Activated naive CD8-positive, alpha-beta T cell treated with anti-CD3 and anti-CD28 coated beads, Interleukin-2, amount 10 ng/mL, durations not matched to agents 7 days and 5 days (primary cell): Measurements from ENCODE around the gene ZFP1. TPM values are rescaled to one million over a fixed set of nuclear protein-coding genes. Genes with fewer than 3 reads are reported as not detected.

ENCODE experiments used
- ATAC-seq: fragments of 150-1000 bp; cut with Tn5 transposase; one replicate; pipeline ENCODE4 v1.10.0; 2021; ENCODE audit warnings: low read depth, moderate library complexity
- POLR2A ChIA-PET: fragments of 350-600 bp; sonication (Branson Sonifier 250); formaldehyde crosslinking; loops from one replicate; lab custom pipeline; 2021; ENCODE audit warnings: antibody characterized with exemption; lab: Charles Lee
- DNase-seq: peaks from one replicate; pipeline ENCODE4 v3.0.0; 2021
- H3K27ac Mint-ChIP-seq: one replicate; pipeline ENCODE4 v1.8.0; 2022; ENCODE audit warnings: mild to moderate bottlenecking, mixed read lengths
- H3K27me3 Mint-ChIP-seq: one replicate; pipeline ENCODE4 v1.8.0; 2022; ENCODE audit warnings: mild to moderate bottlenecking, moderate library complexity, mixed read lengths
- H3K36me3 Mint-ChIP-seq: one replicate; pipeline ENCODE4 v1.8.0; 2021; ENCODE audit warnings: mild to moderate bottlenecking, mixed read lengths
- H3K4me1 Mint-ChIP-seq: one replicate; pipeline ENCODE4 v1.8.0; 2021; ENCODE audit warnings: mixed read lengths
- H3K4me3 Mint-ChIP-seq: one replicate; pipeline ENCODE4 v1.8.0; 2022; ENCODE audit warnings: mild to moderate bottlenecking, moderate library complexity, mixed read lengths
- H3K9me3 Mint-ChIP-seq: one replicate; pipeline ENCODE4 v1.8.0; 2021; ENCODE audit warnings: mixed read lengths
- total RNA-seq, 2 experiments: library from RNA; stranded (reverse); gene quantifications; one replicate each; pipeline ENCODE4 v1.2.3, GENCODE V29; 2021

Gene ZFP1
- total RNA-seq, 2 experiments from 2014 or later: 16.2 to 16.3 TPM

DNA sequence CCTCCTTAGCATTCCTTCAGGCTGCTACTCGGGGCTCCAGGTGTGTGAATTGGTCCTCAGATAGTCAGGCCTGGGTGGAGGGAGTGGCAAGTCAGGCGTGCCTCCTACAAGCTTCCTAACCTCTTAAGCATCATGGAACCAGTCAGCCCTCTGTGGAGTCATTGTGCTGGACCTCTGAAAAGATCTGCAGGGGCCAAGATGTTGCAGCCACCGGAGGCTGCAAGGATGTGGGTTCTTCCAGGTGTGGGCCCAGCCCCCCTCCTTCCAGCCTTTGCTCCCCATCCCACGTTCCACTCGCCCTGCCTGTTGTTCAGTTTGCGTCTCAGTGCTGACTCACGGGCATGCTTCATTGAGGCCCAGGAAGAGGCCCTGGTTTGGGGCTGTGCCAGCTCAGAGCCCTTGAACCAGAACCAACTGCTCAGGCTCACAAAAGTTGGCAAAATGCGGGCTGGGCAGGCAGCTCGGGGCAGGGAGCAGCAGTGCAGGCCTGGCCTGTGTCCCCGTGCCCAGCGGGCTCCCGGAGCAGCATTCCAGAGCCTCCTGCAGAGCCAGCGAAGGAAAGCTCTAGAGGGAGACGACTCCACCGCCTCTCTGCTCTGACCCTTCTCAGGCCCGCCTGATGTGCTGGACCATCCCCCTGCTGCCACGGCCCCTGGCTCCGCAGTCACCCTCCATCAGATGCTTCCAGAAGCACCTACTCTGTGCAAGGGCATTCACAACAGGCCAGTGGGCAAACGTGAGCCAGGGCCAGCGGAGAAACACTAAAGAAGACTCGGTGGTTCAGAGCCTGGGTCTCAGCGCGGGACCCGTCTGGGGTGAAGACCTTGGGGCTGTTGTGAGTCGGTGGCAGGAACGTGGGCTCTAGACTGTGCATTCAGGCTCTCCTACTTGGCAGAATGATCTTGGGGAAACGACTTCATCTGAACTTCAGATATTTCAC is 39.3 kb upstream of the ZFP1 start:
- Mint-ChIP-seq H3K27me3 (peaks cover 9% of the 10 kb centered on the region), H3K27ac (peak overlapping the region; percentile 86), H3K36me3 (peaks cover 4% of the 10 kb centered on the region), H3K9me3 (peaks cover under 1% of the 10 kb centered on the region), H3K4me3 (peak overlapping the region; percentile 70), H3K4me1 (peaks cover 39% of the 10 kb centered on the region)
- ATAC-seq (peak; percentile 53), DNase-seq (no peak)
- POLR2A ChIA-PET: interaction anchor here (1.7 to 5.5 kb wide), 2 partner anchors 110 to 124 kb away, joined by 7 to 45 read pairs; partner anchors contain the start of genes WDR59 and ZNRF1

DNA sequence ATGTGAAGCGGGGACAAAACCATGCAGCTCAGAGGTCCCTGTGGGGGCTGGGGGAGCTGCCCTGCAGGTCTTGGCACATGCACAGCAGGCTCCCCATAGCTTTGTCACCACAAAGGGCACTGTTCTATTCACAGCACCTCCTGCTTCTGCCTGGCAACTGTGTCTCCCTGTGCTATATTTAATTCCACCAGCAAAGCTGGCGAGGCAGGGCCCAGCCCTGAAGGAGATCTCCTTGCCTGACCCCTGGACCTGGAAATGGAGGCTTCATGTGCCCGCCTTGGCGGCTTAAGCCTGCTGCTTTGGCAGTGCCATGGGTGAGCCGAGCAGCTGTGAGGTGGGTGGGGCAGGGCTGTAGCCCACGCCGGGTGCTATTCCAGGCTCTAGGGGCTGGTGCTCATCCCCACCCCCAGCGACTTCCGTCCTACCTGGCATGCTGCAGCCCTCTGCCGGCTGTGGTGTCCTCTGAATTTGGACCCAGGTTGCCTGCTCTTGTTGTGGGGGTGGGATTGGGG is 38.5 kb upstream of the ZFP1 start:
- peak overlapping the region; percentile 73 for H3K27ac Mint-ChIP-seq
- POLR2A ChIA-PET: interaction anchor here (1.7 to 5.5 kb wide), 3 partner anchors 35 to 125 kb away, joined by 7 to 45 read pairs (median 8); partner anchors contain the start of genes WDR59 and ZNRF1
- peaks cover 2% of the 10 kb centered on the region for H3K36me3 Mint-ChIP-seq

GRCh38 chr16:75110637-75111513 is 37.4 kb upstream of the ZFP1 start:
- peak overlapping the region; percentile 54 for H3K27ac Mint-ChIP-seq
- peaks cover 35% of the 10 kb centered on the region for H3K4me1 Mint-ChIP-seq
- peaks cover 9% of the 10 kb centered on the region for H3K27me3 Mint-ChIP-seq
- H3K4me3 Mint-ChIP-seq: peak overlapping the region; percentile 40
- no peaks in the 10 kb centered on the region for H3K9me3 Mint-ChIP-seq
- peak; percentile 78 for ATAC-seq
- DNase-seq: peak; percentile 85
- peaks cover 2% of the 10 kb centered on the region for H3K36me3 Mint-ChIP-seq
- POLR2A ChIA-PET: interaction anchor here (1.2 to 5.5 kb wide), 5 partner anchors 13 to 126 kb away, joined by 4 to 45 read pairs (median 7); partner anchors contain the start of genes WDR59 and ZNRF1

More for the DNA sequence above, 38.5 kb upstream of the ZFP1 start:
- peaks cover 9% of the 10 kb centered on the region for H3K27me3 Mint-ChIP-seq
- ATAC-seq (no peak), DNase-seq (no peak)
- no peaks in the 10 kb centered on the region for H3K9me3 Mint-ChIP-seq
- peak overlapping the region; percentile 2 for H3K4me3 Mint-ChIP-seq
- H3K4me1 Mint-ChIP-seq: peaks cover 39% of the 10 kb centered on the region

- peaks cover 34% of the 10 kb centered on the region for H3K4me1 Mint-ChIP-seq
- no peaks in the 10 kb centered on the region for H3K9me3 Mint-ChIP-seq
Observed at GRCh38 chr16:75111514-75111940, 36.8 kb upstream of the ZFP1 start.

GRCh38 chr16:75111961-75112733 is 36.2 kb upstream of the ZFP1 start:
- DNase-seq: no peak
- Mint-ChIP-seq H3K36me3 (no peaks in the 10 kb centered on the region), H3K27ac (no peak overlapping the region), H3K4me1 (peaks cover 34% of the 10 kb centered on the region), H3K27me3 (peaks cover 9% of the 10 kb centered on the region), H3K9me3 (no peaks in the 10 kb centered on the region), H3K4me3 (peak overlapping the region; percentile 39)
- POLR2A ChIA-PET: interaction anchor here (1.4 to 5.5 kb wide), 4 partner anchors 14 to 116 kb away, joined by 4 to 45 read pairs (median 6); partner anchors contain the start of gene ZNRF1
- ATAC-seq: no peak

More at GRCh38 chr16:75111514-75111940, 36.8 kb upstream of the ZFP1 start:
- H3K36me3 Mint-ChIP-seq: peaks cover under 1% of the 10 kb centered on the region
- POLR2A ChIA-PET: interaction anchor here (1.2 to 5.5 kb wide), 5 partner anchors 14 to 127 kb away, joined by 4 to 45 read pairs (median 7); partner anchors contain the start of genes WDR59 and ZNRF1
- H3K27me3 Mint-ChIP-seq: peaks cover 9% of the 10 kb centered on the region
- H3K27ac Mint-ChIP-seq: no peak overlapping the region
- ATAC-seq: peak; percentile 9
- H3K4me3 Mint-ChIP-seq: no peak overlapping the region
- DNase-seq: no peak

- peaks cover 34% of the 10 kb centered on the region for H3K4me1 Mint-ChIP-seq
- H3K36me3 Mint-ChIP-seq: no peaks in the 10 kb centered on the region
- DNase-seq: no peak
- POLR2A ChIA-PET: interaction anchor here (0.6 to 5.5 kb wide), 4 partner anchors 38 to 117 kb away, joined by 3 to 45 read pairs (median 6); partner anchors contain the start of gene ZNRF1
- no peak for ATAC-seq
- no peak overlapping the region for H3K27ac Mint-ChIP-seq
- peak overlapping the region; percentile 39 for H3K4me3 Mint-ChIP-seq
- peaks cover 9% of the 10 kb centered on the region for H3K27me3 Mint-ChIP-seq
- H3K9me3 Mint-ChIP-seq: no peaks in the 10 kb centered on the region
Observed at GRCh38 chr16:75112734-75113491, 35.4 kb upstream of the ZFP1 start.

GRCh38 chr16:75113541-75114121 is 34.7 kb upstream of the ZFP1 start:
- POLR2A ChIA-PET: interaction anchor here (0.6 kb wide), 1 partner anchor 115 kb away, joined by 3 read pairs; the partner anchor contains the start of gene ZNRF1
- Mint-ChIP-seq H3K36me3 (no peaks in the 10 kb centered on the region), H3K27me3 (peaks cover 9% of the 10 kb centered on the region), H3K4me3 (no peak overlapping the region), H3K9me3 (no peaks in the 10 kb centered on the region), H3K4me1 (peaks cover 28% of the 10 kb centered on the region), H3K27ac (no peak overlapping the region)
- DNase-seq: no peak
- ATAC-seq: no peak

- Mint-ChIP-seq H3K27me3 (peaks cover 9% of the 10 kb centered on the region), H3K4me1 (peaks cover 22% of the 10 kb centered on the region), H3K4me3 (no peak overlapping the region), H3K27ac (no peak overlapping the region), H3K9me3 (no peaks in the 10 kb centered on the region), H3K36me3 (no peaks in the 10 kb centered on the region)
- POLR2A ChIA-PET: no interaction called here
- ATAC-seq: no peak
- DNase-seq: no peak
Observed at GRCh38 chr16:75114179-75114945, 34.0 kb upstream of the ZFP1 start.

DNA sequence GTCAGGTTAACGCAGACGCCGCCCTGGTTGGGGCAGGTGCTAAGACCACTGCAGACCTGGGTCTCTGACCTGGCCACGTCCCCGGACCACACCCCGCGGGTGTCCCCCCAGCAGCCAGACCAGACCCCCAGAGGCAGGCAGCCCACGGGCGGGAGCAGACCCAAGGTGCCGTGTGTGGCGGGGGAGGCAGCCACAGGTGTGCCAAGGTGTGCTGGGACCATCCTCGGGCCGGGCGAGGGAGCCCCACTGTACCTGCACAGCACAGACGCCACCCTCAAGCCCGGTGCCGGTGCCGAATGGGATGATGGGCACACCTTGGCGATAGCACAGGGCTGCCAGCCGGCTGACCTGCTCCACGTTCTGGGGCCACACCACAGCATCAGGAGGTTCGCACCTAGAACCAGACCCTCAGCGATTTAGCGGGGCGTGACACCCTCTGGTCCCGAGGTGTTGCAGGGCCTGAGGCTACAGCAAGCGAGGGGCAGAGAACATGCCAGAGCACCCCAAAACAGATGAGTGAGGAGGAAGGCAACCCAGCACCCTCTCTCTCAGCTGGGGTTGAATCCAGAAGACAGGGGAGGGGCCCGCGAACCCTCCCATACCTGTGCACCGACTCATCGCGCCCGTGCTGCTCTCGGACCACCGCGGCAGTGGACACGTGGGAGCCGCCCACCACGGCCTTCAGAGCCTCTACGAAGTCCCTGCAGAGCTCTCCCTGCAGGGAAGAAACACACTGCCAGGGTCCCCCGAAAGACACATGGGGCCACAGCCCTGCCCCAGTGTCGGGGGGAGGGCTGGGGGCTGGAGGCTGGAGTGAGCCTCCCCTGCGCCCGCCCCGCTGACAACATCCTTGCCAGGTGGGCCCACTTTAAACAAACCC is 33.1 kb upstream of the ZFP1 start:
- ATAC-seq: no peak
- Mint-ChIP-seq H3K9me3 (no peaks in the 10 kb centered on the region), H3K4me3 (no peak overlapping the region), H3K27ac (no peak overlapping the region), H3K36me3 (no peaks in the 10 kb centered on the region), H3K27me3 (peaks cover 9% of the 10 kb centered on the region), H3K4me1 (peaks cover 17% of the 10 kb centered on the region)
- POLR2A ChIA-PET: no interaction called here
- DNase-seq: no peak
